GM18907 (cell line): ENCODE measurements around the gene OR6K2.

ENCODE experiments used
- ATAC-seq: cut with Tn5 transposase; IDR thresholded peaks from one replicate; pipeline ENCODE4 v1.9.1; 2021; ENCODE audit warnings: mild to moderate bottlenecking, moderate library complexity; ENCODE audit not compliant: unreplicated experiment

The OR6K2 gene

GRCh38 chr1:158686111-158687009 lies 14.1 kb downstream of the OR6K2 start, which contains the start of gene SPTA1:
SPTA1 (minus strand) TSS chr1:158686715; CDS start chr1:158686517, 198 bp downstream.
- no peak for ATAC-seq

- no peak for ATAC-seq
Measured at GRCh38 chr1:158685085-158685484, 15.4 kb downstream of the OR6K2 start.

GRCh38 chr1:158681606-158682005 lies 18.8 kb downstream of the OR6K2 start:
- ATAC-seq: no peak

- no peak for ATAC-seq
Measured at GRCh38 chr1:158679289-158679688, 21.2 kb downstream of the OR6K2 start.

GRCh38 chr1:158675563-158676323 lies 24.7 kb downstream of the OR6K2 start:
- ATAC-seq: no peak

GRCh38 chr1:158674302-158674701 lies 26.1 kb downstream of the OR6K2 start:
- no peak for ATAC-seq

GRCh38 chr1:158666037-158666436 lies 34.4 kb downstream of the OR6K2 start:
- ATAC-seq: no peak

GRCh38 chr1:158654571-158654970 lies 45.9 kb downstream of the OR6K2 start:
- no peak for ATAC-seq

GRCh38 chr1:158654086-158654485 lies 46.4 kb downstream of the OR6K2 start:
- ATAC-seq: no peak

GRCh38 chr1:158652721-158653334 lies 47.6 kb downstream of the OR6K2 start:
- ATAC-seq: no peak
